GM10248 (cell line): ENCODE results near the gene NEURL1.

Source experiments
- CTCF ChIA-PET: fragments of 300-600 bp; sonication (Branson Sonifier 250); formaldehyde crosslinking; extraction: SDS; loops from one replicate; lab custom pipeline; 2021; ENCODE audit warnings: antibody characterized with exemption; lab: Yijun Ruan, JAX
- POLR2A ChIA-PET: fragments of 350-650 bp; sonication (Branson Sonifier 250); formaldehyde crosslinking; extraction: SDS; loops from one replicate; lab custom pipeline; 2020; ENCODE audit warnings: antibody characterized with exemption; lab: Yijun Ruan, JAX
- DNase-seq: peaks from one replicate; pipeline ENCODE4 v3.0.0; 2012; ENCODE audit errors: extremely low spot score
- CTCF ChIP-seq: IDR thresholded peaks from 2 replicates; pipeline ENCODE4 v1.5.1; 2012; ENCODE audit warnings: mild to moderate bottlenecking, low read depth; ENCODE audit errors: extremely low read depth, missing control alignments, control extremely low read depth

Gene NEURL1

GRCh38 chr10:103576862-103577261 lies 83.4 kb downstream of the NEURL1 start:
- ChIA-PET CTCF (interaction anchor here (0.8 to 2.4 kb wide), 8 partner anchors 12 to 110 kb away, joined by 3 to 13 read pairs (median 4); no protein-coding TSS in a partner anchor), POLR2A (no interaction called here)
- DNase-seq = no peak
- no peak for TF ChIP-seq CTCF

- CTCF ChIA-PET = interaction anchor here (1.4 to 4.9 kb wide), 3 partner anchors 14 to 15 kb away, joined by 6 to 24 read pairs (median 7); no protein-coding TSS in a partner anchor
Observed at GRCh38 chr10:103578782-103579382, 85.4 kb downstream of the NEURL1 start.

DNA sequence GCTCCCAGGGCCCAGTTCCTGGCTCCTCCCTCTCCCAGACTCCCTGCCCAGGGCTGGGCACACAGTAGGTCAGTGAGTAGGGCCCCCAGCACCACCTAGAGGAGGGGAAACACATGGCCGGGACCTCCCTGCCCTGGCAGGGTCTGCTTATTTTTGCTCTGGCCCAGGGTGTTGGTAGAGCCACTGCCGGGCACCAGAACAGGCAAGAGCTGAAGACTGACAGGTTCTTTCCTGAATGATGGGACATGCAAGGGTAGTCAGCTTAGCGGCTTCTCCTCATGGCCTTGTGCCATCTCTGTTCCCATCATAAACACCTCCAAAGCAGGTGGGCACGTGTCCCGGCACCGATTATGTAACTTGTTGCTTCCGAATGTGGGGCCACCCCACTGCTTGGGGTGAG lies 86.5 kb downstream of the NEURL1 start:
- ChIA-PET POLR2A (no interaction called here), CTCF (interaction anchor here (0.7 to 4.9 kb wide), 6 partner anchors 10 to 106 kb away, joined by 3 to 24 read pairs (median 3); no protein-coding TSS in a partner anchor)
- no peak for DNase-seq
- no peak for TF ChIP-seq CTCF

More at GRCh38 chr10:103578782-103579382, 85.4 kb downstream of the NEURL1 start:
- DNase-seq = peak; percentile 73
- POLR2A ChIA-PET = no interaction called here
- TF ChIP-seq CTCF = no peak

DNA sequence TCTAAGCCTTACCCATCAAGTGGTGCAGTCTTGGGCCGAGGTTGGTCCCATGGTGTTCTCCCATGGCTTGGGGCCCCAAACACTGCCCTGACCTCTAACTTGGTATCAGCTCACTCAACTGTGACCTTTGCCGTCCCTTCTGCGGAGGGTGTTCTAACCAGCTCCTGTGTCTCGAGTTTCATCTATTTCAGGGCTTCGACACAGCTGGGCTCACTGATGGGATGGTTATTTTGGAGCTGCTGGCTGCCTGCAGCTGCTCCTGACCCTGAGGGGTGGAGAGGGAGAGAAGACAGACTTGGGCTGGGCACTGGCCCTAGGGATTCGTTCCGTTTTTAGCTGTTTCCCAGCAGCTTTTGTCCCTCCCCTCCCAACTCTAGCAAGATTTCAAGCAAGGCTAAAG lies 86.9 kb downstream of the NEURL1 start:
- no peak for DNase-seq
- ChIA-PET POLR2A (no interaction called here), CTCF (interaction anchor here (0.7 to 4.9 kb wide), 5 partner anchors 10 to 106 kb away, joined by 3 to 24 read pairs (median 3); no protein-coding TSS in a partner anchor)
- TF ChIP-seq CTCF = no peak

DNA sequence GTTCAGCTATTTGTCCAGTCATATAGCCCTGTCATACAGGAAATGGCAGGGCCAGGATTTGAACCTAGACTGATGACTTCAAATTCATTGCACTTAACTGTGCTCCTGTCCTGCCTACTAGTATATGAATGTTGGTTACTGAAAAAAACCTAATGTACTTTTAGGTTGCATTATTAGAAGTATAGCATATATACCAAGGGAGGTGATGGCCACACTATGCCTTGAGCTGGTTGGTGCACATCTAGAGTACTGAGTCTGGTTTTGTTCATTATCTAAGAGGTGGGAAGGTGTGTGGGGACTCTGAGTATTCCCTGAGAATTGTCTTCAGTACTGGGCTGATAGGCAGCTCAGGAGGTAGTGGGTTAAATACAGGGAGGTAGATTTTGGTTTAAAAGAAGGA lies 88.0 kb downstream of the NEURL1 start:
- no peak for DNase-seq
- ChIA-PET POLR2A (no interaction called here), CTCF (interaction anchor here (0.9 to 4.9 kb wide), 3 partner anchors 11 to 105 kb away, joined by 3 to 24 read pairs (median 4); no protein-coding TSS in a partner anchor)
- no peak for TF ChIP-seq CTCF

- TF ChIP-seq CTCF = no peak
- POLR2A ChIA-PET = no interaction called here
- no peak for DNase-seq
- CTCF ChIA-PET = interaction anchor here (1.3 to 4.9 kb wide), 3 partner anchors 10 to 104 kb away, joined by 3 to 24 read pairs (median 4); no protein-coding TSS in a partner anchor
Observed at GRCh38 chr10:103582331-103583123, 89.0 kb downstream of the NEURL1 start.
